WERI-Rb-1 (cell line): ENCODE results near the gene ERFE.

ENCODE experiments used
- DNase-seq: peaks from one replicate; pipeline ENCODE4 v3.0.0-alpha.2; 2020
- H3K27ac ChIP-seq: fragments of 250-450 bp; sonication (Bioruptor Pico); 2 replicates; pipeline ENCODE4 v1.5.1; 2020; ENCODE audit warnings: mild to moderate bottlenecking, moderate library complexity
- H3K27me3 ChIP-seq: fragments of 250-450 bp; sonication (Bioruptor Pico); 2 replicates; pipeline ENCODE4 v1.5.1; 2021; ENCODE audit warnings: mild to moderate bottlenecking, low read depth, moderate library complexity; ENCODE audit not compliant: insufficient read depth, severe bottlenecking
- H3K36me3 ChIP-seq: fragments of 250-450 bp; sonication (Bioruptor Pico); 2 replicates; pipeline ENCODE4 v1.5.1; 2020; ENCODE audit warnings: mild to moderate bottlenecking, moderate library complexity
- H3K4me3 ChIP-seq: 2 replicates; pipeline ENCODE4 v1.5.1; 2011; ENCODE audit warnings: low read depth, mild to moderate bottlenecking, control low read depth, low read length
- H3K9me3 ChIP-seq: fragments of 250-450 bp; sonication (Bioruptor Pico); 2 replicates; pipeline ENCODE4 v1.5.1; 2021; ENCODE audit warnings: mild to moderate bottlenecking, moderate library complexity; ENCODE audit not compliant: severe bottlenecking
- TF ChIP-seq, protein P1 (sequence below): IDR thresholded peaks from 2 replicates; pipeline ENCODE4 v1.5.1; 2011; ENCODE audit warnings: low read depth, mild to moderate bottlenecking, control low read depth, inconsistent platforms, low read length

ERFE gene

GRCh38 chr2:238160206-238161129 is 1.7 kb downstream of the ERFE start:
- Histone ChIP-seq H3K27me3 (no peaks in the 10 kb centered on the region), H3K4me3 (peak overlapping the region; percentile 13), H3K9me3 (no peaks in the 10 kb centered on the region), H3K27ac (peak overlapping the region; percentile 39; the same call in 1 of the 2 replicates), H3K36me3 (no peaks in the 10 kb centered on the region)
- TF ChIP-seq, protein P1, sequence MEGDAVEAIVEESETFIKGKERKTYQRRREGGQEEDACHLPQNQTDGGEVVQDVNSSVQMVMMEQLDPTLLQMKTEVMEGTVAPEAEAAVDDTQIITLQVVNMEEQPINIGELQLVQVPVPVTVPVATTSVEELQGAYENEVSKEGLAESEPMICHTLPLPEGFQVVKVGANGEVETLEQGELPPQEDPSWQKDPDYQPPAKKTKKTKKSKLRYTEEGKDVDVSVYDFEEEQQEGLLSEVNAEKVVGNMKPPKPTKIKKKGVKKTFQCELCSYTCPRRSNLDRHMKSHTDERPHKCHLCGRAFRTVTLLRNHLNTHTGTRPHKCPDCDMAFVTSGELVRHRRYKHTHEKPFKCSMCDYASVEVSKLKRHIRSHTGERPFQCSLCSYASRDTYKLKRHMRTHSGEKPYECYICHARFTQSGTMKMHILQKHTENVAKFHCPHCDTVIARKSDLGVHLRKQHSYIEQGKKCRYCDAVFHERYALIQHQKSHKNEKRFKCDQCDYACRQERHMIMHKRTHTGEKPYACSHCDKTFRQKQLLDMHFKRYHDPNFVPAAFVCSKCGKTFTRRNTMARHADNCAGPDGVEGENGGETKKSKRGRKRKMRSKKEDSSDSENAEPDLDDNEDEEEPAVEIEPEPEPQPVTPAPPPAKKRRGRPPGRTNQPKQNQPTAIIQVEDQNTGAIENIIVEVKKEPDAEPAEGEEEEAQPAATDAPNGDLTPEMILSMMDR = peak; percentile 70
- peak; percentile 82 for DNase-seq

- no peaks in the 10 kb centered on the region for H3K27me3 ChIP-seq
- no peak overlapping the region for H3K4me3 ChIP-seq
- H3K9me3 ChIP-seq = no peaks in the 10 kb centered on the region
- H3K27ac ChIP-seq = no peak overlapping the region
- TF ChIP-seq, protein P1 = no peak
- DNase-seq = no peak
- H3K36me3 ChIP-seq = no peaks in the 10 kb centered on the region
Measured at GRCh38 chr2:238161291-238162051, 2.7 kb downstream of the ERFE start.

DNA sequence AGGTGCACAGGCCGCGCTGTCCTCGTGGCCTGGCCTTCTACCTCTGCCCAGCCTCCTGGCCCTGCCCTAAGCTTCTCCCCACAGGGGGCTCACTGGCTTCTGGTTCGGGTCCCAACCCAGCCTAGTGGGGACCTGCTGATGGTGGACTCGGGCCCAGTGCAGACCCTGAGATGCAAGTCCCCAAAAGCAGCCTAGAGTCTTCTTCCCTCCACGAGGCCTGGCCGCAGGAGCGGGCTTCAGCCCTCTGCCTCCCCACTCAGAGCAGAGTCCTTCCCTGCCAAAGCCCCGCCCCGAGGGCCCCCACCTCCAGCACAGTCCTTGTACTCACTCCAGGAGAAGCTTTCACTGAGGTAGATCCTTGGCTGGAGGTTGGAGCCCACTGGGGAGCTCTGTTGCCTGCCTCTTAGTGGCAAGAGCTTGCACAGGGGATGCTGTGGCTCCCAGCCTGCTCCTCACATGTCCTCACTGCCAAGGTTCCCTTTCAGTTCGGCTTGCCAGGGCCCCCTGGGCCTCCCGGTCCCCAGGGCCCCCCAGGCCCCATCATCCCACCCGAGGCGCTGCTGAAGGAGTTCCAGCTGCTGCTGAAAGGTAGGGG is 3.6 kb downstream of the ERFE start:
- TF ChIP-seq, protein P1 = no peak
- H3K9me3 ChIP-seq = no peaks in the 10 kb centered on the region
- H3K27ac ChIP-seq = no peak overlapping the region
- no peak overlapping the region for H3K4me3 ChIP-seq
- H3K36me3 ChIP-seq = peaks cover under 1% of the 10 kb centered on the region; the same call in 1 of the 2 replicates
- no peaks in the 10 kb centered on the region for H3K27me3 ChIP-seq
- no peak for DNase-seq

GRCh38 chr2:238162846-238163441 is 4.2 kb downstream of the ERFE start:
- peaks cover 6% of the 10 kb centered on the region; the same call in 1 of the 2 replicates for H3K36me3 ChIP-seq
- H3K4me3 ChIP-seq = no peak overlapping the region
- TF ChIP-seq, protein P1 = no peak
- no peaks in the 10 kb centered on the region for H3K27me3 ChIP-seq
- no peak for DNase-seq
- H3K9me3 ChIP-seq = no peaks in the 10 kb centered on the region
- H3K27ac ChIP-seq = no peak overlapping the region

GRCh38 chr2:238163481-238164198 is 4.9 kb downstream of the ERFE start:
- Histone ChIP-seq H3K4me3 (no peak overlapping the region), H3K36me3 (peaks cover 12% of the 10 kb centered on the region), H3K9me3 (no peaks in the 10 kb centered on the region), H3K27ac (no peak overlapping the region), H3K27me3 (no peaks in the 10 kb centered on the region)
- TF ChIP-seq, protein P1 = no peak
- no peak for DNase-seq
